SU-DHL-6 (cell line): ENCODE results near the gene MAP2.

Experiments
- H2AFZ ChIP-seq: fragments of 200-600 bp; sonication (generic); 2 replicates; pipeline ENCODE4 v1.6.1; 2014; ENCODE audit warnings: low read depth, mild to moderate bottlenecking, moderate library complexity, mixed read lengths, antibody characterized with exemption, low read length; ENCODE audit not compliant: severe bottlenecking
- H3F3A ChIP-seq: fragments of 200-600 bp; shearing (Covaris generic); 2 replicates; pipeline ENCODE4 v1.6.0; 2016; ENCODE audit warnings: antibody characterized with exemption, mild to moderate bottlenecking; ENCODE audit not compliant: insufficient read depth
- H3K27ac ChIP-seq: fragments of 200-600 bp; sonication (generic); 2 replicates; pipeline ENCODE4 v1.5.1; 2016; ENCODE audit warnings: low read depth, mild to moderate bottlenecking, low read length, moderate library complexity, mixed read lengths
- H3K27me3 ChIP-seq: fragments of 200-600 bp; sonication (generic), shearing (Covaris generic); 2 replicates; pipeline ENCODE4 v1.6.0; 2014; ENCODE audit warnings: mild to moderate bottlenecking, low read length
- H3K36me3 ChIP-seq: fragments of 200-600 bp; sonication (generic); 2 replicates; pipeline ENCODE4 v1.6.1; 2014; ENCODE audit warnings: mild to moderate bottlenecking, low read length, mixed read lengths
- H3K4me2 ChIP-seq: fragments of 300-600, 200-600 bp; shearing (Covaris generic), sonication (generic); 2 replicates; pipeline ENCODE4 v1.6.0; 2014; ENCODE audit warnings: low read length, low read depth, mild to moderate bottlenecking; ENCODE audit not compliant: poor library complexity, severe bottlenecking
- H3K4me3 ChIP-seq: fragments of 200-600 bp; sonication (generic); 2 replicates; pipeline ENCODE4 v1.5.1; 2014; ENCODE audit warnings: antibody characterized with exemption, low read length, mild to moderate bottlenecking, mixed read lengths; ENCODE audit not compliant: insufficient read depth, poor library complexity, severe bottlenecking
- H3K79me2 ChIP-seq: fragments of 200-600 bp; sonication (generic); 2 replicates; pipeline ENCODE4 v1.6.1; 2014; ENCODE audit warnings: mild to moderate bottlenecking, low read length, moderate library complexity; ENCODE audit not compliant: insufficient read depth
- H3K9ac ChIP-seq: fragments of 200-600 bp; sonication (generic); 2 replicates; pipeline ENCODE4 v1.7.0; 2014; ENCODE audit warnings: mild to moderate bottlenecking, low read length
- H3K9me2 ChIP-seq: fragments of 200-600 bp; sonication (generic); replicated peaks from 2 replicates; pipeline ENCODE4 v1.6.1; 2014; ENCODE audit warnings: low read length; ENCODE audit not compliant: insufficient read depth
- H3K9me3 ChIP-seq: fragments of 200-600 bp; sonication (generic); 2 replicates; pipeline ENCODE4 v1.6.1; 2014; ENCODE audit warnings: low read length, mixed read lengths; ENCODE audit not compliant: insufficient read depth
- H4K20me1 ChIP-seq: fragments of 200-600 bp; sonication (generic); 2 replicates; pipeline ENCODE4 v1.6.1; 2014; ENCODE audit warnings: low read depth, mild to moderate bottlenecking, antibody characterized with exemption, low read length, moderate library complexity, mixed read lengths
- CTCF ChIP-seq: fragments of 200-600 bp; sonication (generic); IDR thresholded peaks from one replicate; pipeline ENCODE4 v1.5.1; 2017; ENCODE audit warnings: antibody characterized with exemption, mild to moderate bottlenecking, low read length, moderate library complexity; ENCODE audit not compliant: insufficient read depth, poor library complexity, severe bottlenecking
- EZH2phosphoT487 ChIP-seq: fragments of 200-600 bp; sonication (generic), shearing (Covaris generic); conservative IDR thresholded peaks from 2 replicates; pipeline ENCODE4 v1.6.1; 2018; ENCODE audit warnings: mild to moderate bottlenecking, antibody characterized with exemption, low read length, moderate library complexity, mixed read lengths

Gene MAP2

GRCh38 chr2:209519271-209519670 lies 95.4 kb downstream of the MAP2 start:
- TF ChIP-seq CTCF (no peak), EZH2phosphoT487 (no peak)
- Histone ChIP-seq H3K9me2 (no peaks in the 10 kb centered on the region), H3K4me2 (no peak overlapping the region), H3K4me3 (no peak overlapping the region), H3K79me2 (no peaks in the 10 kb centered on the region), H3K9me3 (no peaks in the 10 kb centered on the region), H3F3A (no peaks in the 10 kb centered on the region), H3K27me3 (no peaks in the 10 kb centered on the region), H3K9ac (no peak overlapping the region), H4K20me1 (no peaks in the 10 kb centered on the region), H2AFZ (no peak overlapping the region), H3K36me3 (no peaks in the 10 kb centered on the region), H3K27ac (no peak overlapping the region)

- no peak overlapping the region for H3K27ac ChIP-seq
- H3K79me2 ChIP-seq = no peaks in the 10 kb centered on the region
- H3K27me3 ChIP-seq = no peaks in the 10 kb centered on the region
- no peaks in the 10 kb centered on the region for H3K9me3 ChIP-seq
- no peak overlapping the region for H2AFZ ChIP-seq
- no peak overlapping the region for H3K9ac ChIP-seq
- H3K4me3 ChIP-seq = no peak overlapping the region
- no peaks in the 10 kb centered on the region for H4K20me1 ChIP-seq
- H3K4me2 ChIP-seq = no peak overlapping the region
- H3K36me3 ChIP-seq = no peaks in the 10 kb centered on the region
- H3F3A ChIP-seq = no peaks in the 10 kb centered on the region
- no peaks in the 10 kb centered on the region for H3K9me2 ChIP-seq
- no peak for TF ChIP-seq EZH2phosphoT487
- no peak for TF ChIP-seq CTCF
These were observed 96.1 kb downstream of the MAP2 start for GRCh38 chr2:209519906-209520305.

- no peak overlapping the region for H2AFZ ChIP-seq
- no peaks in the 10 kb centered on the region for H3F3A ChIP-seq
- no peak overlapping the region for H3K4me2 ChIP-seq
- no peak overlapping the region for H3K4me3 ChIP-seq
- H3K27me3 ChIP-seq = no peaks in the 10 kb centered on the region
- no peaks in the 10 kb centered on the region for H3K36me3 ChIP-seq
- no peaks in the 10 kb centered on the region for H3K9me2 ChIP-seq
- H4K20me1 ChIP-seq = no peaks in the 10 kb centered on the region
- H3K9me3 ChIP-seq = no peaks in the 10 kb centered on the region
- H3K79me2 ChIP-seq = no peaks in the 10 kb centered on the region
- H3K27ac ChIP-seq = no peak overlapping the region
- TF ChIP-seq EZH2phosphoT487 (no peak), CTCF (no peak)
- no peak overlapping the region for H3K9ac ChIP-seq
These were observed 99.3 kb downstream of the MAP2 start for GRCh38 chr2:209523041-209523740.
